ENCODE measurements around the gene CSH1.

DNA sequence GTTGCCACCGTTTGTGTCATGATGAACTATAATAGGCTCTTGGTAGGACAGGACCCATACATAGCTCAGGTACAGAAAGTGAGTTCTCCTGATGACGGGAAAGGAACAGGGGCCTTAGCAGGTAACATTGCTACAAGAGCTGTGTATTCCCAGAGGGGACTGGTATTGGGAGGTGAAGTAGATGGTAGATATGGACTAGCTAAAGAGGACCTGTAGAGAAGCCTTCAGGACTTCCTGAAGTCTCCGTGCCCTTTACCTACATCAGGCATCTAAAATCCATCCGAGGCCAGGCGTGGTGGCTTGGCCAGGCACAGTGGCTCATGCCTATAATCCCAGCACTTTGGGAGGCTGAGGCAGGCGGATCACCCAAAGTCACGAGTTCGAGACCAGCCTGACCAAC lies 41.2 kb downstream of the CSH1 start:
- TF ChIP-seq, protein P1, sequence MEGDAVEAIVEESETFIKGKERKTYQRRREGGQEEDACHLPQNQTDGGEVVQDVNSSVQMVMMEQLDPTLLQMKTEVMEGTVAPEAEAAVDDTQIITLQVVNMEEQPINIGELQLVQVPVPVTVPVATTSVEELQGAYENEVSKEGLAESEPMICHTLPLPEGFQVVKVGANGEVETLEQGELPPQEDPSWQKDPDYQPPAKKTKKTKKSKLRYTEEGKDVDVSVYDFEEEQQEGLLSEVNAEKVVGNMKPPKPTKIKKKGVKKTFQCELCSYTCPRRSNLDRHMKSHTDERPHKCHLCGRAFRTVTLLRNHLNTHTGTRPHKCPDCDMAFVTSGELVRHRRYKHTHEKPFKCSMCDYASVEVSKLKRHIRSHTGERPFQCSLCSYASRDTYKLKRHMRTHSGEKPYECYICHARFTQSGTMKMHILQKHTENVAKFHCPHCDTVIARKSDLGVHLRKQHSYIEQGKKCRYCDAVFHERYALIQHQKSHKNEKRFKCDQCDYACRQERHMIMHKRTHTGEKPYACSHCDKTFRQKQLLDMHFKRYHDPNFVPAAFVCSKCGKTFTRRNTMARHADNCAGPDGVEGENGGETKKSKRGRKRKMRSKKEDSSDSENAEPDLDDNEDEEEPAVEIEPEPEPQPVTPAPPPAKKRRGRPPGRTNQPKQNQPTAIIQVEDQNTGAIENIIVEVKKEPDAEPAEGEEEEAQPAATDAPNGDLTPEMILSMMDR (IDR thresholded peaks at IDR 0.05), result no peak
- TF ChIP-seq POLR2A (IDR thresholded peaks at IDR 0.05), result no peak
